HG03558 (cell line): ENCODE data around the gene RNF133.

Experiments
- ATAC-seq: cut with Tn5 transposase; IDR thresholded peaks from one replicate; pipeline ENCODE4 v1.9.1; 2021; ENCODE audit warnings: moderate number of reproducible peaks; ENCODE audit not compliant: unreplicated experiment; ENCODE audit errors: extremely low read depth

RNF133 gene, protein sequence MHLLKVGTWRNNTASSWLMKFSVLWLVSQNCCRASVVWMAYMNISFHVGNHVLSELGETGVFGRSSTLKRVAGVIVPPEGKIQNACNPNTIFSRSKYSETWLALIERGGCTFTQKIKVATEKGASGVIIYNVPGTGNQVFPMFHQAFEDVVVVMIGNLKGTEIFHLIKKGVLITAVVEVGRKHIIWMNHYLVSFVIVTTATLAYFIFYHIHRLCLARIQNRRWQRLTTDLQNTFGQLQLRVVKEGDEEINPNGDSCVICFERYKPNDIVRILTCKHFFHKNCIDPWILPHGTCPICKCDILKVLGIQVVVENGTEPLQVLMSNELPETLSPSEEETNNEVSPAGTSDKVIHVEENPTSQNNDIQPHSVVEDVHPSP

DNA sequence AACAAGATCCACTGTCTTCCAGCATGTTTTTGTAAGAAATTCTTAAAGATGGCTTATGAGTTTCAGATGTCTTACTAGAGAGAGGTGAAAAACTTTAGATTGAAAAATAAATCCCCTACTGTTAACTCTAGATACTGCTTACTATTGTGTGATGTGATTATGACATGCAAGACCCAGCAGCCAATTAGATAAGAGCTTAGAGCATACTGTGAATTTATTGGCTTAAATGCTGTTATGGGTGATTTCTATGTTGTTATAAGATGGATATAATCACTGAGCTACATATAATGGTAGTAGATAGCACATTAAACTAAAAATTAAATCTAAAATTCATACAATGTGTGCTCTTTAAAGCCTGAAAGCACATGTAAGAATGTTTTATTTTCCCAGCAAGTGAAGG, at the start of gene RNF133:
RNF133 (minus strand) TSS at position 101 of the 400 bp plus-strand sequence. CDS start 199 bp downstream, outside the sequence.
- ATAC-seq: no peak

DNA sequence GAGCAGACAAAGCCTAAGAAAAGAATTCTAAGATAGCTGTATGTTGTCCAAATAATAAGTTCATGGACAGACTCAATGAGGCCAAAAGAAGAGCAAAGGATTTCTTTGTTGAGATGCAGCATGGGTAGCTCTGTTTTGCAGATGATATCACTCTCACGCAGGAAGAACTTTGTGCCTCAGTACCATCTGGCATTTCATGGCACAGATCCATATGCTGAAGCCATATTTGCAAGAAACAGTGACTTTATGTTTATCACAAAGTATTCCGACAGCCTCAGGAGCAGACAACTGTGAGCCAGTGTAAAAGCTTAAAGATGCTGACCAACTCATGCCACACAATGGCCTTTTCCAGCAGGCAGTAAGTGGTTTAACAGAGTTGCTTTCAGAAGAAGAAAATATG, 49.3 kb upstream of the RNF133 start:
- ATAC-seq: no peak

DNA sequence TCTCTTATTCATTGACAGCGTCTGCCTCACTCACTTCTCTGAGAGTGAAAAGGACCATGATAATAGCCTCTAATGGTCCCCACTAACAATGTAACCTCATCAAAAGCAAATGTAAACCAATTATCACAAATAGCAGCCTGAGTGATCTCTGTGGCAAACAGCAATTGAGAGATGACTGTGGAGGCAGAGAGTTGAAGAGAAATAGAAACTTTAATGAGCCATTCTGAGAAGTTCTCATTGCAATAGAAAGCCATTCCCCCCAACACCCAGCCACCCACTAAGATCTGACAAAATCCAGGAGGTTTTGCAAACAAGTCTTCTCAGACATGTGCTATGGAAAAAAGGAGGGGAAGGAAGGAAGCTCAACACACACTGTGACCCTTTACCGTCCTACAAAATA, 48.0 kb upstream of the RNF133 start:
- ATAC-seq: no peak

DNA sequence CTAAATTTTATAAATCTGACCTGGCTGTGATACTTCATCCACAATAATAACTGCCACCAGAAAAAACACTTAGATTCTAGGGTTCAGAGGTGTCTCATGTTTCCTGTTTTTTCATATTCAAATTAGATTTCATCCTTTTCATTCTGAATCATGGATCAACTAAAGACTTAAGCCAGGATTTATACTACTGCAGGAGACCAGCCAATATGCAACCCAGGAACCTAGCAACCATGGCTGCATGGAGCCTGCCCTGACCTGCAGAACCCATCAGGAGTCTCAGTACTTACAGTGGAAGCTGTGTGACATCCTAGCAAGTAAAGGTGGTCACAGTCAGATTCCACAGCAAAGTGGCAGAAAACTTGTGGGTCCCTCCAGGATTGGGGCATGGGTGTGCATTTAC, 44.3 kb upstream of the RNF133 start:
- ATAC-seq: no peak

DNA sequence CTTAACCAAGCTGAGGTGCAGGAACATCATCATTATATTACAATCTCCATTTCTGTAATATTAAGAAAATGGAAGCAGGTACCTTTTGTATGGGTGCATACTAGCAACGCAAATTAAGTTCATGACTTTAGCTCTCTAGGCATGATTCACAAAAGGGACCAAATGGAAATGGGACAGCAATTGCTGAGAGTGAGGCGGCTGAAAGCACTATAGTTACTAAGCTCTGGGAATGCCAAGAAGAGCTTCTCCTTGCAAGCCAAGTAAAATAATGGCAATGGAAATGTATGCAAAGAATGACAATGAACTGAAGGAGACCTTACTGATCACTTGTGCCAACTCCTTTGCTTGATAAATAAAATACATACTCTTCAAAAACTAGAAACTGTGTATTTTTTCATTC, 40.0 kb upstream of the RNF133 start:
- ATAC-seq: no peak

DNA sequence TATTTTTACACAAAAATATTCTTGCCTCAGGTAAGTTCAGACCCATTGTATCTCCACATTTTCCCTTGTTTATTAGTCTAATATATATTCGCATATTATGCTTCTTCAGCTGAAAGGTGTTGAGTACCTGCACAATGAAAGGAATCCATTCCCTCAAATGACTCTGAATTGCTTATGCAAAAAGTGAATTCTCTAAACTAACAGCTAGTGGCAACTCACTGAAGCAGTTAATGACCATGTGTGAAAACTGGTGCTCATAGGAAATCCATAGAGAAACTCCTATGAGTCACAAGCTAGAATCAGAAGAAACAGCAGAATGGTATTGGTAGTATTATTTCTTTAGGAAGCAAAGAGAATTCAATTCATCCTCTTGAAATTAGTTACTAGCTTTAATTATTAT, 37.3 kb upstream of the RNF133 start:
- no peak for ATAC-seq

DNA sequence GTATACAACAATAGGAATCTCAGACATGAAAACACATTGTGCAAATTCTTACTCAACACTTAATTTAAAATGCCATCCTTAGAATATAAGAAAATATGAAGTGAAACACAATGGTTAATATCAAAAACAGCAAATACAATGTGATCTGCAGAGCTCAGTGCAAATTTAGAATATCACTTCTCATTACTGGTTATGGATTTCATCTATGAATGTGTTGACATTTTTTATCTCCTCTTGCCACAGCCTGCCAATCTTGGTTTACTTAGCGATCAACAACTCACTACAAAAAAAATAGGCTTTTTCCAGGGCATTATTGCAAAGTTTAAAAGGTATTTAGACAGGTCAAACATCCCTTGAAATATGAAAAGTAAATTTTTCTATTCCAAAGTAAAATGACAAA, 28.8 kb upstream of the RNF133 start:
- ATAC-seq: no peak

DNA sequence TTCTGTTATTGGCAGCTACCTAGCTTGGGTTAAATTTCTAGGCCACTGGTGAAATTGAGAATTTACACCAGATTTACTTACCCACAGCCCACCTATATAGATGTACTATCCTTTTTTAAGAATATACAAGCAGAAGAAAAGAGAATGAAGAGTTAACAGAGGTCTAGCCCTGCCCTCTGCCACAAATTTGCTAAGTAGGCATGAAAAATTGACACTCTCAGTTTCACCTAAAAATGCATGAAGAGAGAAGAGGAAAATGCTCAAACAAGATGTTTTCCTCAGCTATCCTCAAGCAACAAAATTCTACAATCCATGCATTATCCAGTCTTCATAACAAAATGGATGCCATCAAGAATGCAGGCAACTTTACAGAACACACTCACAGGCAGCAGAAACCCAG, 28.4 kb upstream of the RNF133 start:
- no peak for ATAC-seq

DNA sequence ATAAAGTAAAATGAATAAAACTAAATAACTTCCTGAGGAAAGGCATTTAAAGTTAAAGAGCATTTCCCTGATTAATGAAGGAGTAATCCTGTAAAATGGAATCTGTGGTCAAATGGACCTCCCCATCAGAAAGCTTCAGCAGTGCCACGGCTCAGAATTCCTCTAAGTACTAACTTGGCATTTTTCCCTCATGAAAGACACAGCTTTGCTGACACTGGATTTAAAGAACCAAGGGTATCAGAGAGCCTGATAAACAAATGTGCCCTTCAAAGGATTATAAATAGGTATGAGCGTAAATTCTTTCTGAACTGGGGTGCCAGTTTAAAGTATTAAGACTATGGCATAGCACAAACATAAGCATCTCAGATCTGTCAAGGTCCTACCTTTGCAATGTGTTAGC, 28.0 kb upstream of the RNF133 start:
- ATAC-seq: no peak

DNA sequence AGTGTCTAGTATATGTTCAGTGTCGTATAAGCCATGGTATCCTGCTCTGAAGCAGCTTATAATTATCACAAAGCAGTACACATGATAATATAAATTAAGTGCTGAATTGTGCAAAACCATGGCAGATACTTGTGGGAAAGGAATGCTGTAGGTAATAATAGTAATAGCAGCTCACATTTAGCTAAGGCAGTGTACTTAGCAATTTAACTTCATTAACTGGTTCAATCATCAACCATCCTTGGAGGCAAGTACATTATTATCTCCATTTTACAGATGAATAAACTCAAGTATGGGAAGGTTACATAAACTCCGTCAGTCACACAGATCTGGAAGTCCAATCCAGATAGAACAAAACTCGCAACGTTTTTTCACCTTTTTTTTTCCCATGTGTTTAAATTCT, 25.4 kb upstream of the RNF133 start:
- ATAC-seq: no peak

DNA sequence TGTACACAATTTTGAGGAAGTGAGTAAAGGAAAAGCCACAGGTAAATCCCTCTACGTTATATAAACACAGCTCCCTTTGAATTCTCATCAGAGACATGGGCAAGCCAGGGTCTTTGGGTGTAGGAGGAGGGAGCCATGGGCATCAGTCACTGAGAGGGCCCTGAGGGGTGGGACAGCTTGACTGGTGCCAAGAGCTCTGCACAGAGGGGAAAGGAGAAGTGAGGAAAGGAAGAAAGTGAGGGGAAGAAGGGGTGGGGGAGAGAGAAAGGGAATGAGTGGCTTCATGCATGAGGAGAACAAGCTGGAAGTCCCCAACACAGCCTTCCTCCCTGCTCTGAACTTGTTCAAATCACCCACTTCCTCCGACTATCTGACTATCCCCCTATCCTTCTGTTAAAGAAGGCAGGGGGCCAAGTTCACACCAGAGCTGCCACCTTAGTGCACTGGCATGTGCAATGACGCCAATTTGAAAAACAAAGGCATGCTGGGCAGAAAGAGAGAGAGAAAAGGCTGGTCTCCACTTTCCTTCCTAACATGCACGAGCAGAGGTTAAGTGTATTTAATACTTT, 20.2 kb upstream of the RNF133 start:
- ATAC-seq: no peak

DNA sequence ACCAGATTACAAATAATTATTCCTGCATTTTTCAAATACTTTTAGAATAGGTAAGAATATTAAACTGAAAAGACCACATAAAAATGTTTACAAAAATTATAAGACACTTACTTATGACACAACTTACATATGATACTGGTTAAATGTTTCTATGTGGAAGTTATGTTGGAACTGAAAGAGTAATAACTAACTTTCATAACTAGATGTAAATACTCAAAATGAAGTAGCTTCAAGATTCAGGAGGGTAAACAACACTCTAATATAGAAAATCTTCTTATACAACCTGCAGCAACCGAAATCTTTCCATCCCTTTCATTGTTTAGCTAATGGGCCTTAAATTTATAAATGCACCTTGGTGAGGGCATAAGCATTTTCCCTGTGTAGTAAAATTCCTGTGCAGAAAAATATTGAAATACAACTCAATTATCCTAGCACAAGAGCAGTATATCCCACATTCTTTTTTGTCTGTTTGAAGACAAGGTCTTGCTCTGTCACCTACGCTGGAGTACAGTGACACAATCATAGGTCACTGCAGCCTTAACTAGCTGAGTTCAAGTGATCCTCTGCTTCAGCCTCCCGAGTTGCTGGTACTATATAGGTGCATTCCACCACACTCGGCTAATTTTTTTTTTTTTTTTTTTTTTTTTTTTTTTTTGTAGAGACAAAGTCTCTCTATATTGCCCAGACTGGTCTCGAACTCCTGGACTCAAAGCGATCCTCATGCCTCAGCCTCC, 18.6 kb upstream of the RNF133 start:
- ATAC-seq: no peak

DNA sequence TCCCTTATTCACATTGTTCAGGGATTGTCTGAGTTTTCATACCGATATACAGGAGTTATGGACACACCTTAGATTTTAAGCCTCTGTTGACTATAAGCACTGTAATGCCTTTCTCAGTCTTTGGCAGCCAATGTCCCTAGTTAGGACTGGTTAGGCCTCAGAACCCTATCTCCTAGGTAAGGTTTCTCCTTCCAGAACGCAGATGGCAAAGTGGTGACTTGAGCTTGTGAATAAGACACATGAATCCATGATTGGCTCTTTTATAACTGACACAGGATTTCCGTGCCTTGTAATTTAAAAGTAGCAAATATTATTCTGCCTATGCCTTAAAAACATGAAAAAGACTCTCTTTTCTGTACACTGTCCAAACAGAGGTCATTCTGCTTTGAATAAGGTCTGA, 16.3 kb upstream of the RNF133 start:
- ATAC-seq: no peak

DNA sequence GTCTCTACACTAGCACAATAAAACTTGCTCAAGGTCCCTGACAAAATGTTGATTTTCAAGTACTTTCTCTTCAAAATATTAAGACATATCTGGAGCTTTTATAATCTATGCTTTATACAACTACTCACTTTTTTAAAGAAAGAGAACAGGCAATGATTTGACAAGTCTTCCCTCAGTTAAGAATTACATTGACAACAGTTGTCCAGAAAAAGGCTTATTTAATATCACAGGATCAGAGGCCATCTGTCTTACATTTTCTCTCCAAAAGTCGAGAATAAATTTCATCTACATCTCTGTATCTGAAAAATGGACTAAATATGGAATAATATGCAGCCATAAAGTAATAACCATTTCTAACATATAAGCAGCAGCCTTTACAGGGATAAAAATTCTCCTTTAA, 12.0 kb upstream of the RNF133 start:
- ATAC-seq: no peak

DNA sequence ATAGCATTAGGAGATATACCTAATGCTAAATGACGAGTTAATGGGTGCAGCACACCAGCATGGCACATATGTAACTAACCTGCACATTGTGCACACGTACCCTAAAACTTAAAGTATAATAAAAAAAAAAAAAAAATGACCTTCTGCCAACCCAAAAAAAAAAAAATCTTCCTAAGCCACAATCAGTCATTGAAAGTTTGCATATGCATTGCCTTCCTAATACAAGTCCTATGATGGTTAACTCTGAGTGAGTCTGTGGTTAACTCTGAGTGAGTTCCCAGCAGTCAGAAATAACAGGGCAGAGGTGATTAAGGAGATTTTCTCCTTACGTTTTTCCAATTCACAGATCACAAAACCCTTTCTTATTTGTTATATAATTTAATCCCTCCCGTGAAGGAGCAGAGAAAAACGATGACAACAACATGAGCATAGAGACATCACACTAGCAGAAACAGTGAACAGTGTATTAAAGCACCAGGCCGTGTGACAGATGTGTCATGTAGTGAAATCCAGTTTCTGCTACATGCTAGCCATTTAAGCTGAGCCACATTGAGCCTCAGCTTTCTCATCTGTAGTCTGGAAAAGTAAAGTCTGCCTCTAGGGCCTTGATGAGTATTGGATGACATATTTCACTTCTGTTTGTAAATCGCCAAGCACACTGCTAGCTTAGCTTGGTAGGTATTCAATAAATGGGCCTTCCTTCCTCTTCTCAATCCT, 11.2 kb upstream of the RNF133 start:
- no peak for ATAC-seq

DNA sequence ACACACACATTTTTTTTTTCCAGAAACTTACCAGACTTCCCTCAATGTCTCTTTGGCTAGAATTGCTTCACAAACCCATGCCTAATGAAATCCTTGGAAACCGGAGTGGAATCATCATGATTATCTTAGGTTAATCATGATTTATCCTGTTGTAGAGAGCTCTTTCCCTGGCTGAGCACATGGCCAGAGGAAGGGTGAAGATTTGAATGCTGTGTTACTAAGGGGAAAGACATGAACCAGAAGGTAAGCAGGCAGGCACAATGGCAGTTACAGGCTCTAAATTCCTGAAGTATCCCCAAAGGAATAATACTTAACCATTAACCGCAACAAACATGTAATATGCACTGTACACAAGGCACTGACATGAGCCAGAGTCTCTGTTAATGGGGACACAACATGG, 7.9 kb upstream of the RNF133 start:
- no peak for ATAC-seq

DNA sequence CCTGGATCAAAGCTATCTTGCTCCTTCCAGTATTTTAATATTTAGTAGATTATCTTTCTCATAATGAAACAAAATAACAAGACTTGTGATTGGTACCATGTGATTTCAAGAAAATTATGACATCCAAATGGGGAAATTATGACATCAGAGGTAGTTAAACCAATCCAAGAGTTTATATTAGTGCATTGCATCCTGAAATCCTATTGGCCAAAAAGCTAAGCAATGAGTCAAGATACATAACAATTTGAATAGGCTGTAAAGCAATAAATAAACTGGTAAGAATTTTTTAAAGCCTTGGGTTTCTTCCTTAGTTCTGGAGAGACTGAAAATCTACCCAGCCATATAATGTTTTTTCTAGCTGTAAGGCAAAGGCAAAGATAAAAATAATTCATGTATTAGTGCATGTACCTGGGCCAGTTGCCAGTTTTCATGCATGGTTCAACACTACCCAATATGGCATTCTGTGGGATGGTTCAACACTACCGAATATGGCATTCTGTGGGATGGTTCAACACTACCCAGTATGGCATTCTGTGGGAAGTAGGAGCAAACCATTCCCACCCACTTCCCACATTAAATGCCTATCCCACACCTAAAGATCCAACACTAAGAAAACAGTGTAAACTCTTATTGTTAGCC, 4.1 kb upstream of the RNF133 start, which contains the start of gene RNF148:
RNF148 (minus strand) TSS at position 51 of the 639 bp plus-strand sequence. CDS start 172 bp downstream, outside the sequence.
- ATAC-seq: no peak

DNA sequence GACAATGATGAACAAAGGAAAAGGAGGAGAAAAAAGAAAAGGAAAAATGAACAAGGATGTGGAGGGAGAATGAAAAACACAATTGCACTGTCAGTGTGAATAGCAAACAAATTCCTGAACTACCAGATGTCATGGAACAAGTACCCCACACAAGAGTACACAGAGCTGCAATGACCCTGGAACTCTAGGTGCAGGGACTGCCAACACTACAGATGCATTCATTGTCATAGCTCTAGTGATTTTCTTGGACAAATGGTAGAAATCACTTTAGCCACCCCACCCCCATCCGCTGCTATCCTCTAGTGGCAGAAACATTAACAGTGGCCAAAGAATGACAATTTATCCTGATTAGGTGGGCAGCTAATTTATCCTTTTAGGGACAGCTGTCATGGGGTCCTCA, 3.1 kb downstream of the RNF133 start:
- ATAC-seq: no peak

DNA sequence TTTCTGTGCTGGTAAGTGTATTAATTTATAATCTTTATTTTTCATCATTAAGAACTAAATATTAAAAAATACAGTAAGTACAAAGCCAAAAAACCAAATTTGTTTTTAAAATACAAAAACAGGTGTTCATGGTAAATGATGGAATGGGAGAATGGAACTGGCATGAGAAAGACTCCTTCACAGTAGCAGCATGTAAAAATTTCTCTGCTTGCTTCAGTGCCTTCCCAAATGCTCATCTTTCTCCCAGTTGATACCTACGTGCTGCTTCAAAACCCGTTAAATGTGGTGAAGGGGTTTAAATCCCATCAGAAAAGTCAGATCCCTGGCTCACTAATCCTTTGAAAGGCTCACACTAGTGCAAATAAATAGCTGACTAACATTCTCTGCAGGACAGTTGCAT, 4.2 kb downstream of the RNF133 start:
- no peak for ATAC-seq

DNA sequence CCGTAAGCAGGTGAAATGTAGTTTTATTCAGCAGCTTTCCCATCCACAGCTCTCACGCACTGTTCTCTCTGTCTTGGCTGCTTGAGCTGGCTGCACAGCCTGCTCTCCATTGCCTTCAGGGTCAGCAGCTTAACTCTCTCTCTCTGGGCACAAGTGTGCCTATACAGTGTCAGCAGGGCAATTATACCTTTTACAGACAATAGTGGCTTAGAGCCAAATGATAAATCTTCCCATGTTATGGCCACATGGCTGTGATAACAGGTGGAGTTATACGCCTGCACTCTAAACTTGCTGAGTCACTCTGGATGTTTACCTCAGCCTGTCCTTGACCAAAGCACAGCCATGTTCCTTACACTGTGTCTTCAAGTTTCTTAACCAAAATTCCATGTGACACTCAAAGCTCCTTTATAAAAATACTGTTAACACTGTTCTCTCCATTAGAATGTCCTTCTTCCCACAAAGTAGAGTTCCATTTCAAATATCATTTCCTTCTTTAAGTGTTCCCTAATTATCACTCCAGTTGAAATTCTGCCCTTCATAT, 6.1 kb downstream of the RNF133 start:
- ATAC-seq: no peak
